Ovary (tissue), 9 donors: Measurements from ENCODE around the gene ADAMTSL4. TPM values are rescaled to one million over a fixed set of nuclear protein-coding genes. Genes with fewer than 3 reads are reported as not detected.
"Not testable (repeated sequence)": the region's sequence is repeated elsewhere in the genome, so short reads cannot be mapped to it uniquely, and the experiment has no call there.

Source experiments
- DNase-seq, 5 donors: peaks; one replicate each; pipeline ENCODE4 v3.0.0-alpha.2; 2019 to 2020
- H3K27ac ChIP-seq, 2 donors: fragments of 200-600 bp; one replicate each; pipeline versions ENCODE4 v1.5.1 to v1.8.0; 2019 to 2022
- H3K27me3 ChIP-seq: fragments of 200-600 bp; one replicate; pipeline ENCODE4 v1.8.0; 2022
- H3K36me3 ChIP-seq: fragments of 200-600 bp; sonication (generic); one replicate; pipeline ENCODE4 v1.5.1; 2019
- H3K4me1 ChIP-seq: one replicate; pipeline ENCODE4 v1.8.1; 2013; ENCODE audit warnings: mild to moderate bottlenecking, moderate library complexity; ENCODE audit not compliant: insufficient read depth
- H3K4me3 ChIP-seq: fragments of 200-600 bp; sonication (generic); one replicate; pipeline ENCODE4 v1.5.1; 2017
- H3K9me3 ChIP-seq, 2 donors: fragments of 200-600 bp in 1 of 2; sonication (generic) in 1 of 2; one replicate each; pipeline versions ENCODE4 v1.5.1 to v1.8.1; 2013 to 2019; ENCODE audit warnings: mild to moderate bottlenecking in 1 of 2, moderate library complexity in 1 of 2
- EP300 ChIP-seq: sonication (generic); formaldehyde crosslinking; IDR thresholded peaks from one replicate; pipeline ENCODE4 v1.6.1; 2017; ENCODE audit warnings: antibody characterized with exemption
- POLR2A ChIP-seq: fragments of 450-650 bp; IDR thresholded peaks from one replicate; pipeline ENCODE4 v1.6.1; 2017; ENCODE audit warnings: antibody characterized with exemption, mild to moderate bottlenecking, moderate library complexity
- WGBS, 3 donors: extraction: QIAGEN DNeasy Blood & Tissue Kit in 1 of 3; methylation state at CpG; one replicate each; pipeline versions ENCODE4 v1.1.5 to v1.1.7; 2013 to 2017; 5-methylcytosine and 5-hydroxymethylcytosine counted together
- intact Hi-C, 4 donors: fragments of 100-400 bp; cut with DNase I; formaldehyde crosslinking; loops; one replicate each; pipeline versions ENCODE4 v1.11.0 to v1.15.1; 2022 to 2023
- polyA plus RNA-seq, 2 donors: library from polyadenylated mRNA; stranded (reverse); fragments of 200-250 nt in 1 of 2; fragments of 350-450 nt in 1 of 2; fragmentation: Illumina TruSeq in 1 of 2; extraction: RNeasy Lipid Tissue Mini Kit (QIAGEN cat#74804) in 1 of 2; gene quantifications; one replicate each; pipeline ENCODE4 v1.2.3, GENCODE V29; 2013 to 2014
- total RNA-seq, 7 donors: library from RNA; depleted of rRNA in 2 of 7; stranded (reverse); fragments of >200 nt in 2 of 7; fragmentation: NEBNext Ultra II Directional in 3 of 7; extraction: Animal tissue kit (Norgen Biotek cat#: 25700) in 3 of 7; gene quantifications; one replicate each; pipeline versions ENCODE4 v1.1.0 to v1.2.4, GENCODE V29; 2016 to 2023
- TF ChIP-seq, protein P1 (sequence below), 3 donors: fragments of 450-650 bp in 2 of 3; fragments of 200-600 bp in 1 of 3; IDR thresholded peaks; one replicate each; pipeline versions ENCODE4 v1.5.1 to v1.8.0; 2016 to 2022; ENCODE audit warnings: antibody characterized with exemption in 3 of 3, mild to moderate bottlenecking in 1 of 3
- donor health status: DM: no; HTN: no; CAD: no; lungs with moderate emphysema.
- donor health status: DM: no; HTN: no; CAD: no.
- donor health status: Bipolar disorder and iron deficiency.
- donor health status: DM: yes; HTN: yes; CAD: no.
- donor health status: DM: no; HTN: no; CAD: no.
- donor health status: DM: yes; HTN: yes; CAD: no.

The ADAMTSL4 gene
- total and polyA plus RNA-seq, 9 donors: 8.8 to 86.6 (median 17.0) TPM

DNA sequence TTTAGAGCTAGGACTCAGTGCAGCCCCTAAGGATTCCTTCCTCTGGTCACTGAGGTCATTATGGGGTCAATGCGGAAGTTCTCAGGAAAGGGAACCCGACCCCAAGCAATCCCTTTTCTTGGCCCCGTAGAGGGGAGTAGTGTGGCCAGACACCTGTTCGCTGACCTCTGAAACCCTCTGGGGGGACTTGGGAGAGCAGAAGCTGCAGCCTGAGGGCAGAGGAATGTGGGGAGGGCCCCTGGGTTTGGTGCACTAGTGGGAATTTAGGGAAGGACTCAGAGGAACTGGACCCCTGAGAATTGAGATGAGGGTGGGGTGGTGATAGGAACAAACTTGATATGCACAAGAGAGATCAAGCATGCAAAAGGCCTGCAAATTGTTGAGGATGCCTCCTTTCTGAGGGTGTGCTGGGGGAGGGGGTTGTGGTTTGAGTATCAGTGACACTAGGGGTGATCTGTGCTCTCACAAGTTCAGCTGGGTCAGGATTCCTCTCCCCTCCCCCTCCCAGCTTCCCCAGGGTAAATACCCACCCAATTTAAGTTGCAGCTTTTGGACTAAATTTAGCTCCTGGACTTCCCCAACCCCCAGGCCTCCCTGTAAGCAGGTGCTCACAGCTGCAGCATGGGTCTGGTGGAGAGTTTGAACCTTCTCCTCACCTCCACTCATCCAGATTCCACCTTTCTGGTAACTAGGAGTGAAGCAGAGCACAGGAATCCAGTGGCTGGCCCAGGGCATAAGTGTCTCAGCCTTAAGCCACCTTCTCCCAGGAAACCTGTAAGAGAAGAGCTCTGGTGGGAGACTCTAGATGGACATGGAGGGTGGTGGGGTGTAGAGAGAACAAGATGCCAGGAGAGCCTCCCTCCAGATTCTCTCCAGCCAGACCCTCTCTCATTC, 13.5 kb downstream of the ADAMTSL4 start:
- H3K4me1 ChIP-seq: peaks cover 50% of the 10 kb centered on the region
- H3K27me3 ChIP-seq: no peaks in the 10 kb centered on the region
- WGBS, 3 donors: 8 to 14% (median 13%) methylated on average over 4 of the region's 4 CpGs
- no peaks in the 10 kb centered on the region for H3K36me3 ChIP-seq
- DNase-seq: peak in 4 of 5 donors; percentile 38 to 61 (median 50)
- intact Hi-C loops: loop anchor here in 3 of 4 donors (2.0 to 5.0 kb wide), 4 partner anchors 16 to 410 kb away; partner anchors contain the start of genes CERS2 (in 1 of the 3), ENSA (in 1 of the 3) and MCL1 (in 1 of the 3)
- H3K9me3 ChIP-seq: no peaks in the 10 kb centered on the region
- no peak for TF ChIP-seq EP300
- TF ChIP-seq, protein P1, sequence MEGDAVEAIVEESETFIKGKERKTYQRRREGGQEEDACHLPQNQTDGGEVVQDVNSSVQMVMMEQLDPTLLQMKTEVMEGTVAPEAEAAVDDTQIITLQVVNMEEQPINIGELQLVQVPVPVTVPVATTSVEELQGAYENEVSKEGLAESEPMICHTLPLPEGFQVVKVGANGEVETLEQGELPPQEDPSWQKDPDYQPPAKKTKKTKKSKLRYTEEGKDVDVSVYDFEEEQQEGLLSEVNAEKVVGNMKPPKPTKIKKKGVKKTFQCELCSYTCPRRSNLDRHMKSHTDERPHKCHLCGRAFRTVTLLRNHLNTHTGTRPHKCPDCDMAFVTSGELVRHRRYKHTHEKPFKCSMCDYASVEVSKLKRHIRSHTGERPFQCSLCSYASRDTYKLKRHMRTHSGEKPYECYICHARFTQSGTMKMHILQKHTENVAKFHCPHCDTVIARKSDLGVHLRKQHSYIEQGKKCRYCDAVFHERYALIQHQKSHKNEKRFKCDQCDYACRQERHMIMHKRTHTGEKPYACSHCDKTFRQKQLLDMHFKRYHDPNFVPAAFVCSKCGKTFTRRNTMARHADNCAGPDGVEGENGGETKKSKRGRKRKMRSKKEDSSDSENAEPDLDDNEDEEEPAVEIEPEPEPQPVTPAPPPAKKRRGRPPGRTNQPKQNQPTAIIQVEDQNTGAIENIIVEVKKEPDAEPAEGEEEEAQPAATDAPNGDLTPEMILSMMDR (IDR thresholded peaks at IDR 0.05): no peak
- TF ChIP-seq POLR2A: no peak
- peak overlapping the region; percentile 56 for H3K4me3 ChIP-seq
- peak overlapping the region; percentile 96 to 99 for H3K27ac ChIP-seq

GRCh38 chr1:150563340-150564038, 14.3 kb downstream of the ADAMTSL4 start:
- Histone ChIP-seq H3K4me3 (no peak overlapping the region), H3K4me1 (peaks cover 50% of the 10 kb centered on the region), H3K9me3 (no peaks in the 10 kb centered on the region), H3K27me3 (no peaks in the 10 kb centered on the region), H3K36me3 (no peaks in the 10 kb centered on the region), H3K27ac (peak overlapping the region; percentile 96 to 99)
- peak in 4 of 5 donors; percentile 37 to 72 (median 54) for DNase-seq
- 28 to 33% (median 33%) methylated on average over 4 of the region's 4 CpGs for WGBS, 3 donors
- intact Hi-C loops: loop anchor here in 3 of 4 donors (2.0 to 5.0 kb wide), 4 partner anchors 15 to 409 kb away; partner anchors contain the start of genes CERS2 (in 1 of the 3), ENSA (in 1 of the 3) and MCL1 (in 1 of the 3)
- TF ChIP-seq POLR2A: no peak
- TF ChIP-seq, protein P1 (IDR thresholded peaks at IDR 0.05): no peak
- TF ChIP-seq EP300: no peak

DNA sequence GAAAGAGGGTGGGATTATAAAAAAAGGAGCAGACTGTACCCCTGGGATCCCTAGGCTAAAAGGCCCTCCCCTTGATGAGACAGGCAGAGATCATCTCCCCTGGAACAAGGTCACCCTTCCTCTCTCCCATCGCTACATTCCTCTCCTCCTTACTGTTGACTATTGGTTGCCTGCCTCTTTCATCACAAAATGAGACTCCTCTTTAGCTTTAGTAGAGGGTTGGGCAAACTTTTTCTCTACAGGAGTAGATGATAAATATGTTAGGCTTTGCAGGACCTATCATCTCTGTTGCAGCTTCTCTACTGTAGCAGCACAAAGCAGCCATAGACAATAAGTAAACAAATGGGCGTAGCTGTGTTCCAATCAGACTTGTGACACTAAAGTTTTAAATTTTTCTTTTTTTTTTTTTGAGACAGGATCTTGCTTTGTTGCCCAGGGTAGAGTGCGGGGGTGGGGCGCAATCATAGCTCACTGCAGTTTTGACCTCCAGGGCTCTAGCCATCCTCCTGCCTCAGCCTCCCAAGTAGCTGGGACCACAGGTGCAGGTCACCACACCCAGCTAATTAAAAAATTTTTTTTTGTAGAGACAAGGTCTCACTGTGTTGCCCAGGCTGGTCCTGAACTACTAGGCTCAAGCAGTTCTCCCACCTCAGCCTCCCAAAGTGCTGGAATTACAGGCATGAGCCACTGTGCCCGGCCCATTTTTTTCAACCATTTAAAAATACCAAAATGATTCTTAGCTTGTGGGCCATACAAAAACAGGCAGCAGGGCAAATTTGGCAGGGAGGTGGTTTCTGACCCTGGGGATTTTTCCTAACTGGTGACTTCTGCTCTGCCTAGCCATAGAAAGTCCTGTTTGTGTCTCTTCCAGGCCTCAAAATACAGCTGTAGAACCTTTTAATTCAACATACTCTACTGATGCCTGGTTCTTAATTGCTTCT, 15.1 kb downstream of the ADAMTSL4 start:
- WGBS, 3 donors: 63 to 73% (median 65%) methylated on average over 5 of the region's 5 CpGs
- no peaks in the 10 kb centered on the region for H3K9me3 ChIP-seq
- peaks cover 57% of the 10 kb centered on the region for H3K4me1 ChIP-seq
- no peak for TF ChIP-seq EP300
- TF ChIP-seq, protein P1 (IDR thresholded peaks at IDR 0.05): no peak
- no peak for TF ChIP-seq POLR2A
- no peaks in the 10 kb centered on the region for H3K36me3 ChIP-seq
- H3K4me3 ChIP-seq: no peak overlapping the region
- intact Hi-C loops: loop anchor here in 3 of 4 donors (5.0 kb wide), 3 partner anchors 58 to 408 kb away; partner anchors contain the start of genes CERS2 (in 1 of the 3) and ENSA (in 1 of the 3)
- no peaks in the 10 kb centered on the region for H3K27me3 ChIP-seq
- H3K27ac ChIP-seq: peak overlapping the region; percentile 96 to 99
- peak in 1 of 5 donors; percentile 41 for DNase-seq

GRCh38 chr1:150565240-150565991, 16.2 kb downstream of the ADAMTSL4 start:
- not testable (repeated sequence) for H3K36me3 ChIP-seq, H3K4me3 ChIP-seq, H3K9me3 ChIP-seq, H3K27me3 ChIP-seq
- peaks cover 55% of the 10 kb centered on the region for H3K4me1 ChIP-seq
- peak in 1 of 5 donors; percentile 18 for DNase-seq
- intact Hi-C loops: loop anchor here in 1 of 4 donors (5.0 kb wide), 1 partner anchor 47 kb away; no protein-coding TSS in a partner anchor
- H3K27ac ChIP-seq: peak overlapping the region in 1 of 2 donors; percentile 99
- 73 to 78% (median 74%) methylated on average over 14 of the region's 14 CpGs for WGBS, 3 donors
